ENCODE data around the gene PWWP2A. TPM values are rescaled to one million over a fixed set of nuclear protein-coding genes. Genes with fewer than 3 reads are reported as not detected.

The PWWP2A gene
- total RNA-seq, 1 experiment from 2014 or later, result 66.7 TPM

DNA sequence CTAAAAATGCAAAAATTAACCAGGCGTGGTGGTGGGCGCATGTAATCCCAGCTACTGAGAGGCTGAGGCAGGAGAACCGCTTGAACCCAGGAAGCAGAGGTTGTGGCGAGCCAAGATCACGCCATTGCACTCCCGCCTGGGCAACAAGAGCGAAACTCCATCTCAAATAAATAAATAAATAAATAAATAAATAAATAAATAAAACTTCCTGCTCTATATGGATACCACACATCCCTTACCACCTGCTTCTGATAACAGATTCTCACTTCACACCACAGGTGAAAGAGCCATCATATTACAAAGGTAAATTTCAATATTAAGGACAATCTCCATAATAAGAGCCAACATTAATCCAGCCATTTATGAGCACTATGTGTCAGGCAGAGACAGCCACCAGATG, 9.4 kb upstream of the PWWP2A start:
- Mint-ChIP-seq H3K9me3 (peaks cover 0 to 4% of the 10 kb centered on the region in 2 experiments; a peak in 1 of 5 replicates), H3K4me1 (peaks cover 10 to 12% of the 10 kb centered on the region in 2 experiments), H3K27ac (no peak overlapping the region), H3K36me3 (ENCODE audit: insufficient read depth in 1 of 3, low read depth in 3 of 3) (no peaks in the 10 kb centered on the region; a peak in 2 of 7 replicates), H3K27me3 (ENCODE audit: low read depth) (no peaks in the 10 kb centered on the region; the same call in 1 of the 2 replicates), H3K4me3 (no peak overlapping the region)
- Histone ChIP-seq H4K5ac (ENCODE audit: insufficient read length, low read depth, low read length) (no peak overlapping the region), H3K79me1 (ENCODE audit: insufficient read depth, low read depth, low read length, poor library complexity, severe bottlenecking) (no peaks in the 10 kb centered on the region), H2AK5ac (ENCODE audit: insufficient read length, low read length) (no peak overlapping the region), H2BK20ac (ENCODE audit: low read depth, low read length, poor library complexity, severe bottlenecking) (no peak overlapping the region), H3K23ac (ENCODE audit: insufficient read length, low read depth, low read length) (no peak overlapping the region), H3K79me2 (ENCODE audit: insufficient read depth, low read length) (no peaks in the 10 kb centered on the region), H3K4ac (ENCODE audit: low read depth, low read length) (no peak overlapping the region), H3T11ph (ENCODE audit: low read length) (no peak overlapping the region), H3K23me2 (ENCODE audit: insufficient read length, low read depth, low read length, poor library complexity, severe bottlenecking) (no peaks in the 10 kb centered on the region), H3K4me2 (ENCODE audit: insufficient read depth, insufficient read length, low read length) (no peak overlapping the region), H3K9me3 (ENCODE audit: control insufficient read depth, low read depth, low read length) (peaks cover 5% of the 10 kb centered on the region), H3K18ac (ENCODE audit: insufficient read length, low read depth, low read length) (no peak overlapping the region), H2BK120ac (ENCODE audit: low read depth, low read length, poor library complexity, severe bottlenecking) (no peak overlapping the region), H3K56ac (ENCODE audit: insufficient read length, low read depth, low read length) (no peak overlapping the region), H2AFZ (ENCODE audit: low read length) (no peak overlapping the region), H2BK12ac (ENCODE audit: insufficient read length, low read depth, low read length) (no peak overlapping the region), H3K27ac (ENCODE audit: insufficient read length, low read depth, low read length) (no peak overlapping the region), H3K27me3 (ENCODE audit: insufficient read depth, low read length) (no peaks in the 10 kb centered on the region), H3K14ac (ENCODE audit: insufficient read depth, low read length) (no peak overlapping the region), H4K91ac (ENCODE audit: insufficient read length, low read depth, low read length) (no peak overlapping the region), H4K20me1 (ENCODE audit: control insufficient read depth, insufficient read depth, insufficient read length) (no peaks in the 10 kb centered on the region), H4K8ac (replicated peaks; ENCODE audit: insufficient read length, low read depth, low read length) (no peak overlapping the region), H3K9ac (ENCODE audit: extremely low read depth, insufficient read length, low read length) (no peak overlapping the region), H2BK15ac (ENCODE audit: low read depth, low read length) (no peak overlapping the region), H3K4me1 (ENCODE audit: insufficient read depth, low read length) (peaks cover 3% of the 10 kb centered on the region; the same call in 1 of the 2 replicates), H2BK5ac (ENCODE audit: insufficient read length, low read length) (no peak overlapping the region)
- WGBS (ENCODE audit: extremely low coverage, insufficient read length, low lambda C conversion rate), result no CpG with 5 or more reads among the region's 7 CpGs
- DNase-seq, result no peak
- TF ChIP-seq, protein P1, sequence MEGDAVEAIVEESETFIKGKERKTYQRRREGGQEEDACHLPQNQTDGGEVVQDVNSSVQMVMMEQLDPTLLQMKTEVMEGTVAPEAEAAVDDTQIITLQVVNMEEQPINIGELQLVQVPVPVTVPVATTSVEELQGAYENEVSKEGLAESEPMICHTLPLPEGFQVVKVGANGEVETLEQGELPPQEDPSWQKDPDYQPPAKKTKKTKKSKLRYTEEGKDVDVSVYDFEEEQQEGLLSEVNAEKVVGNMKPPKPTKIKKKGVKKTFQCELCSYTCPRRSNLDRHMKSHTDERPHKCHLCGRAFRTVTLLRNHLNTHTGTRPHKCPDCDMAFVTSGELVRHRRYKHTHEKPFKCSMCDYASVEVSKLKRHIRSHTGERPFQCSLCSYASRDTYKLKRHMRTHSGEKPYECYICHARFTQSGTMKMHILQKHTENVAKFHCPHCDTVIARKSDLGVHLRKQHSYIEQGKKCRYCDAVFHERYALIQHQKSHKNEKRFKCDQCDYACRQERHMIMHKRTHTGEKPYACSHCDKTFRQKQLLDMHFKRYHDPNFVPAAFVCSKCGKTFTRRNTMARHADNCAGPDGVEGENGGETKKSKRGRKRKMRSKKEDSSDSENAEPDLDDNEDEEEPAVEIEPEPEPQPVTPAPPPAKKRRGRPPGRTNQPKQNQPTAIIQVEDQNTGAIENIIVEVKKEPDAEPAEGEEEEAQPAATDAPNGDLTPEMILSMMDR (conservative IDR thresholded peaks at IDR 0.05), result no peak
